ENCODE results near the gene TP53AIP1.

The TP53AIP1 gene

GRCh38 chr11:128900468-128900867 is 42.2 kb downstream of the TP53AIP1 start:
- WGBS, 2 donors (ENCODE audit: extremely low coverage in 2 of 2, insufficient read length in 2 of 2, insufficient replicate concordance in 1 of 2): no CpG with 5 or more reads among the region's 4 CpGs
- no peak overlapping the region for H2BK5ac ChIP-seq (ENCODE audit: low read length)
- H3K23ac ChIP-seq (ENCODE audit: low read depth, low read length, poor library complexity): no peak overlapping the region
- H2BK12ac ChIP-seq (ENCODE audit: low read length): no peak overlapping the region
- H4K91ac ChIP-seq (ENCODE audit: low read depth, low read length, poor library complexity): no peak overlapping the region
- no peak overlapping the region for H3K18ac ChIP-seq (ENCODE audit: low read length)
- no peaks in the 10 kb centered on the region for H3K79me1 ChIP-seq (ENCODE audit: low read depth, low read length)
- no peaks in the 10 kb centered on the region for H3K36me3 ChIP-seq (replicated peaks in 1 of 2; ENCODE audit: control insufficient read depth in 2 of 2, insufficient read depth in 2 of 2, low read length in 2 of 2)
- H3K27ac ChIP-seq (replicated peaks; ENCODE audit: low read length): no peak overlapping the region
- DNase-seq (ENCODE audit: low spot score): no peak
- no peaks in the 10 kb centered on the region for H3K9me3 ChIP-seq (replicated peaks in 1 of 2; ENCODE audit: control insufficient read depth in 2 of 2, insufficient read depth in 1 of 2, low read depth in 1 of 2, low read length in 2 of 2)
- no peak overlapping the region for H2AFZ ChIP-seq (ENCODE audit: low read length)
- no peak overlapping the region for H3K4me3 ChIP-seq (ENCODE audit: low read length in 2 of 2)
- no peak overlapping the region for H3K4ac ChIP-seq (ENCODE audit: low read length)
- H3K4me2 ChIP-seq (ENCODE audit: insufficient read depth, low read length, poor library complexity, severe bottlenecking): no peak overlapping the region
- H3K14ac ChIP-seq (ENCODE audit: low read length): no peak overlapping the region
- no peak overlapping the region for H2BK15ac ChIP-seq (ENCODE audit: low read length)
- H3K27me3 ChIP-seq (ENCODE audit: control insufficient read depth in 3 of 3, insufficient read depth in 3 of 3, low read depth in 1 of 3, low read length in 3 of 3): peaks cover 18 to 55% (median 36%) of the 10 kb centered on the region in 3 experiments
- no peak overlapping the region for H3K9ac ChIP-seq (ENCODE audit: low read depth, low read length, poor library complexity)
- peaks cover 8 to 16% of the 10 kb centered on the region in 2 donors for H3K4me1 ChIP-seq (ENCODE audit: control insufficient read depth in 2 of 2, insufficient read depth in 1 of 2, low read depth in 1 of 2, low read length in 2 of 2)
- no peak overlapping the region for H2AK5ac ChIP-seq (ENCODE audit: low read depth, low read length)
- no peak overlapping the region for H4K8ac ChIP-seq (ENCODE audit: low read depth, low read length)
- no peak overlapping the region for H2BK120ac ChIP-seq (ENCODE audit: low read depth, low read length)

- WGBS, 2 donors (ENCODE audit: extremely low coverage in 2 of 2, insufficient read length in 2 of 2, insufficient replicate concordance in 1 of 2): no CpG with 5 or more reads among the region's 13 CpGs
- no peak overlapping the region for H2BK5ac ChIP-seq (ENCODE audit: low read length)
- no peaks in the 10 kb centered on the region for H3K9me3 ChIP-seq (replicated peaks in 1 of 2; ENCODE audit: control insufficient read depth in 2 of 2, insufficient read depth in 1 of 2, low read depth in 1 of 2, low read length in 2 of 2)
- H3K79me1 ChIP-seq (ENCODE audit: low read depth, low read length): no peaks in the 10 kb centered on the region
- H3K4me1 ChIP-seq (ENCODE audit: control insufficient read depth in 2 of 2, insufficient read depth in 1 of 2, low read depth in 1 of 2, low read length in 2 of 2): peaks cover 10 to 19% of the 10 kb centered on the region in 2 donors
- H3K27ac ChIP-seq (replicated peaks; ENCODE audit: low read length): no peak overlapping the region
- H3K4ac ChIP-seq (ENCODE audit: low read length): no peak overlapping the region
- no peak overlapping the region for H3K18ac ChIP-seq (ENCODE audit: low read length)
- H3K9ac ChIP-seq (ENCODE audit: low read depth, low read length, poor library complexity): no peak overlapping the region
- no peak overlapping the region for H2BK15ac ChIP-seq (ENCODE audit: low read length)
- no peak overlapping the region for H2BK120ac ChIP-seq (ENCODE audit: low read depth, low read length)
- no peaks in the 10 kb centered on the region for H3K36me3 ChIP-seq (replicated peaks in 1 of 2; ENCODE audit: control insufficient read depth in 2 of 2, insufficient read depth in 2 of 2, low read length in 2 of 2)
- no peak overlapping the region for H2AFZ ChIP-seq (ENCODE audit: low read length)
- H2AK5ac ChIP-seq (ENCODE audit: low read depth, low read length): no peak overlapping the region
- H4K91ac ChIP-seq (ENCODE audit: low read depth, low read length, poor library complexity): no peak overlapping the region
- DNase-seq (ENCODE audit: low spot score): no peak
- H2BK12ac ChIP-seq (ENCODE audit: low read length): no peak overlapping the region
- peaks cover 11 to 40% (median 24%) of the 10 kb centered on the region in 3 experiments for H3K27me3 ChIP-seq (ENCODE audit: control insufficient read depth in 3 of 3, insufficient read depth in 3 of 3, low read depth in 1 of 3, low read length in 3 of 3)
- H3K23ac ChIP-seq (ENCODE audit: low read depth, low read length, poor library complexity): no peak overlapping the region
- no peak overlapping the region for H4K8ac ChIP-seq (ENCODE audit: low read depth, low read length)
- no peak overlapping the region for H3K4me3 ChIP-seq (ENCODE audit: low read length in 2 of 2)
- no peak overlapping the region for H3K14ac ChIP-seq (ENCODE audit: low read length)
- no peak overlapping the region for H3K4me2 ChIP-seq (ENCODE audit: insufficient read depth, low read length, poor library complexity, severe bottlenecking)
Observed at GRCh38 chr11:128898580-128899344, 43.9 kb downstream of the TP53AIP1 start.

DNA sequence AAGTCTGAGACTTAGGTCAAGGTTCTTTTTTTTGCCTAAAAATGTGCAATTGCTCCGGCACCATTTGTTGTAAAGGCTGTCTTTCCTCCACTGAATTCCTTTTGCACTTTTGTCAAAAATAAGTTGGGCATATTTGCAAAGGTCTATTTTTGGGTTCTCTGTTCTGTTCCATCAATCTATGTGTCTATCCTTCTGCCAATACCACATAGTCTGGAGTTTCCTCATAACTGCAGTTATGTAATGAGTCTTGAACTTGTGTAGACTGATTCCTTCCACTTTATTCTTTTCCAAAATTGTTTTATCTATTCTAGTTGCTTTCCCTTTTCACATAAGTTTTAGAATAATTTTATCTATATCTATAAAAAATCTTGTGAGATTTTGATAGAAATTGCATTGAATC is 44.8 kb downstream of the TP53AIP1 start:
- Histone ChIP-seq H3K27me3 (ENCODE audit: control insufficient read depth in 3 of 3, insufficient read depth in 3 of 3, low read depth in 1 of 3, low read length in 3 of 3) (peaks cover 10 to 31% (median 18%) of the 10 kb centered on the region in 3 experiments), H3K18ac (ENCODE audit: low read length) (no peak overlapping the region), H3K23ac (ENCODE audit: low read depth, low read length, poor library complexity) (no peak overlapping the region), H3K27ac (replicated peaks; ENCODE audit: low read length) (no peak overlapping the region), H2BK15ac (ENCODE audit: low read length) (no peak overlapping the region), H3K4me3 (ENCODE audit: low read length in 2 of 2) (no peak overlapping the region), H3K9ac (ENCODE audit: low read depth, low read length, poor library complexity) (no peak overlapping the region), H2BK120ac (ENCODE audit: low read depth, low read length) (no peak overlapping the region), H3K14ac (ENCODE audit: low read length) (no peak overlapping the region), H3K9me3 (replicated peaks in 1 of 2; ENCODE audit: control insufficient read depth in 2 of 2, insufficient read depth in 1 of 2, low read depth in 1 of 2, low read length in 2 of 2) (no peaks in the 10 kb centered on the region), H2BK12ac (ENCODE audit: low read length) (no peak overlapping the region), H4K91ac (ENCODE audit: low read depth, low read length, poor library complexity) (no peak overlapping the region), H3K4me1 (ENCODE audit: control insufficient read depth in 2 of 2, insufficient read depth in 1 of 2, low read depth in 1 of 2, low read length in 2 of 2) (peaks cover 10 to 21% of the 10 kb centered on the region in 2 donors), H2AFZ (ENCODE audit: low read length) (no peak overlapping the region), H3K79me1 (ENCODE audit: low read depth, low read length) (no peaks in the 10 kb centered on the region), H3K36me3 (replicated peaks in 1 of 2; ENCODE audit: control insufficient read depth in 2 of 2, insufficient read depth in 2 of 2, low read length in 2 of 2) (no peaks in the 10 kb centered on the region), H2BK5ac (ENCODE audit: low read length) (no peak overlapping the region), H3K4me2 (ENCODE audit: insufficient read depth, low read length, poor library complexity, severe bottlenecking) (no peak overlapping the region), H3K4ac (ENCODE audit: low read length) (no peak overlapping the region), H4K8ac (ENCODE audit: low read depth, low read length) (no peak overlapping the region), H2AK5ac (ENCODE audit: low read depth, low read length) (no peak overlapping the region)
- no CpG with 5 or more reads among the region's 1 CpG for WGBS, 2 donors (ENCODE audit: extremely low coverage in 2 of 2, insufficient read length in 2 of 2, insufficient replicate concordance in 1 of 2)
- DNase-seq (ENCODE audit: low spot score): no peak

DNA sequence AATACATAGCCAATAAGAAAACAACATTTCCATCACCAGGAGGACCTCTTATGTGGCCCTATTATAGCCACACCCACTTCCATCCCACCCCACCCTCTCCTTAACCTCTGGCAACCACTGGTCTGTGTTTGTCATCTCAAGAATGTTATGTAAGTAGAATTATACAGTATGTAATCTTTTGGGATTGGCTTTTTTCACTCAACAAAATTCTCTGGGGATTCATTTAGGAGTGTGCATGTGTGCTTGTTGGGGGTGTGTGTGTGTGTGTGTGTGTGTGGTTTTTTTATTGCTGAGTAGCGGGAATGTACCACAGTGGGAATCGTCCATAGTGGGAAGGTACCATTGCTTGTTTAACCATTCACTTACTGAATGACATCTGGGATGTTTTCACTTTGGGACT is 46.3 kb downstream of the TP53AIP1 start:
- Histone ChIP-seq H2AFZ (ENCODE audit: low read length) (no peak overlapping the region), H3K27me3 (ENCODE audit: control insufficient read depth in 3 of 3, insufficient read depth in 3 of 3, low read depth in 1 of 3, low read length in 3 of 3) (peaks cover 0 to 16% (median 12%) of the 10 kb centered on the region in 3 experiments), H3K27ac (replicated peaks; ENCODE audit: low read length) (no peak overlapping the region), H3K9me3 (replicated peaks in 1 of 2; ENCODE audit: control insufficient read depth in 2 of 2, insufficient read depth in 1 of 2, low read depth in 1 of 2, low read length in 2 of 2) (no peaks in the 10 kb centered on the region), H2AK5ac (ENCODE audit: low read depth, low read length) (no peak overlapping the region), H4K91ac (ENCODE audit: low read depth, low read length, poor library complexity) (no peak overlapping the region), H3K4me3 (ENCODE audit: low read length in 2 of 2) (no peak overlapping the region), H2BK120ac (ENCODE audit: low read depth, low read length) (no peak overlapping the region), H4K8ac (ENCODE audit: low read depth, low read length) (no peak overlapping the region), H3K9ac (ENCODE audit: low read depth, low read length, poor library complexity) (no peak overlapping the region), H3K36me3 (replicated peaks in 1 of 2; ENCODE audit: control insufficient read depth in 2 of 2, insufficient read depth in 2 of 2, low read length in 2 of 2) (no peaks in the 10 kb centered on the region), H2BK5ac (ENCODE audit: low read length) (no peak overlapping the region), H2BK12ac (ENCODE audit: low read length) (no peak overlapping the region), H3K4ac (ENCODE audit: low read length) (no peak overlapping the region), H3K14ac (ENCODE audit: low read length) (no peak overlapping the region), H3K4me2 (ENCODE audit: insufficient read depth, low read length, poor library complexity, severe bottlenecking) (no peak overlapping the region), H3K79me1 (ENCODE audit: low read depth, low read length) (no peaks in the 10 kb centered on the region), H3K18ac (ENCODE audit: low read length) (no peak overlapping the region), H3K4me1 (ENCODE audit: control insufficient read depth in 2 of 2, insufficient read depth in 1 of 2, low read depth in 1 of 2, low read length in 2 of 2) (peaks cover 14 to 22% of the 10 kb centered on the region in 2 donors), H3K23ac (ENCODE audit: low read depth, low read length, poor library complexity) (no peak overlapping the region), H2BK15ac (ENCODE audit: low read length) (no peak overlapping the region)
- DNase-seq (ENCODE audit: low spot score): no peak
- WGBS, 2 donors (ENCODE audit: extremely low coverage in 2 of 2, insufficient read length in 2 of 2, insufficient replicate concordance in 1 of 2): no CpG with 5 or more reads among the region's 2 CpGs
